Neural cell (in vitro differentiated cells): ENCODE data around the gene ESD. TPM values are rescaled to one million over a fixed set of nuclear protein-coding genes. Genes with fewer than 3 reads are reported as not detected.

Experiments used
- H2AFZ ChIP-seq: fragments of 200-600, 300-800 bp; sonication (generic), shearing (Covaris generic); 2 replicates; pipeline ENCODE4 v1.6.0; 2014; ENCODE audit warnings: low read depth, mild to moderate bottlenecking, antibody characterized with exemption, low read length, moderate library complexity
- H3F3A ChIP-seq: fragments of 200-600 bp; shearing (Covaris generic); 2 replicates; pipeline ENCODE4 v1.6.1; 2016; ENCODE audit warnings: mild to moderate bottlenecking, moderate library complexity, mixed read lengths, antibody characterized with exemption, low read length; ENCODE audit not compliant: insufficient read depth, poor library complexity, severe bottlenecking
- H3K27ac ChIP-seq: fragments of 200-600, 300-800 bp; sonication (generic), shearing (Covaris generic); 2 replicates; pipeline ENCODE4 v1.5.1; 2014; ENCODE audit warnings: mild to moderate bottlenecking, low read length, moderate library complexity
- H3K27me3 ChIP-seq: fragments of 300-800, 200-600 bp; sonication (generic), shearing (Covaris generic); 2 replicates; pipeline ENCODE4 v1.6.0; 2014; ENCODE audit warnings: mild to moderate bottlenecking, low read depth, low read length, moderate library complexity; ENCODE audit not compliant: insufficient read depth
- H3K36me3 ChIP-seq: fragments of 300-800, 200-600 bp; sonication (generic), shearing (Covaris generic); 2 replicates; pipeline ENCODE4 v1.5.1; 2014; ENCODE audit warnings: mild to moderate bottlenecking, antibody characterized with exemption, low read length, moderate library complexity; ENCODE audit not compliant: insufficient read depth
- H3K4me2 ChIP-seq: fragments of 300-800, 200-600 bp; sonication (generic), shearing (Covaris generic); 2 replicates; pipeline ENCODE4 v1.6.0; 2014; ENCODE audit warnings: mild to moderate bottlenecking, low read length
- H3K4me3 ChIP-seq: fragments of 300-800, 200-600 bp; sonication (generic), shearing (Covaris generic); 2 replicates; pipeline ENCODE4 v1.5.1; 2014; ENCODE audit warnings: mild to moderate bottlenecking, low read length, moderate library complexity
- H3K79me2 ChIP-seq: fragments of 200-600 bp; shearing (Covaris generic); replicated peaks from 2 replicates; pipeline ENCODE4 v1.6.0; 2014; ENCODE audit warnings: mild to moderate bottlenecking, low read length, moderate library complexity; ENCODE audit not compliant: insufficient read depth
- H3K9ac ChIP-seq: fragments of 300-800, 200-600 bp; sonication (generic), shearing (Covaris generic); 2 replicates; pipeline ENCODE4 v1.6.1; 2016; ENCODE audit warnings: mild to moderate bottlenecking, low read length, mixed read lengths
- H3K9me2 ChIP-seq: fragments of 200-600 bp; shearing (Covaris generic); 2 replicates; pipeline ENCODE4 v1.6.1; 2016; ENCODE audit warnings: mild to moderate bottlenecking, low read length, mixed read lengths; ENCODE audit not compliant: insufficient read depth
- H3K9me3 ChIP-seq: fragments of 200-600, 300-800 bp; sonication (generic), shearing (Covaris generic); 2 replicates; pipeline ENCODE4 v1.6.1; 2016; ENCODE audit warnings: mild to moderate bottlenecking, mixed run types, low read length, moderate library complexity, mixed read lengths
- H4K20me1 ChIP-seq: fragments of 200-600 bp; shearing (Covaris generic); 2 replicates; pipeline ENCODE4 v1.6.1; 2016; ENCODE audit warnings: mild to moderate bottlenecking, mixed run types; ENCODE audit not compliant: insufficient read depth
- EP300 ChIP-seq: fragments of 450-650 bp; conservative IDR thresholded peaks from 2 replicates; pipeline ENCODE4 v1.6.1; 2014; ENCODE audit warnings: antibody characterized with exemption, mild to moderate bottlenecking, moderate library complexity; ENCODE audit not compliant: poor library complexity, severe bottlenecking
- EZH2 ChIP-seq: fragments of 200-600, 300-800 bp; shearing (Covaris generic), sonication (generic); IDR thresholded peaks from 2 replicates; pipeline ENCODE4 v1.6.1; 2014; ENCODE audit warnings: antibody characterized with exemption, low read length, borderline replicate concordance, mild to moderate bottlenecking; ENCODE audit not compliant: insufficient read depth, poor library complexity, severe bottlenecking
- MXI1 ChIP-seq: fragments of 450-650 bp; conservative IDR thresholded peaks from 2 replicates; pipeline ENCODE4 v1.6.1; 2014; ENCODE audit warnings: antibody characterized with exemption, mild to moderate bottlenecking; ENCODE audit not compliant: poor library complexity, severe bottlenecking
- POLR2AphosphoS5 ChIP-seq: IDR thresholded peaks from 2 replicates; pipeline ENCODE4 v1.6.1; 2012
- RAD21 ChIP-seq: fragments of 450-650 bp; conservative IDR thresholded peaks from 2 replicates; pipeline ENCODE4 v1.6.1; 2014; ENCODE audit warnings: antibody characterized with exemption, mild to moderate bottlenecking, moderate library complexity
- SMC3 ChIP-seq: fragments of 450-650 bp; conservative IDR thresholded peaks from 2 replicates; pipeline ENCODE4 v1.6.1; 2014; ENCODE audit warnings: antibody characterized with exemption, mild to moderate bottlenecking, moderate library complexity; ENCODE audit not compliant: poor library complexity
- TAF1 ChIP-seq: IDR thresholded peaks from 2 replicates; pipeline ENCODE4 v1.6.1; 2012; ENCODE audit warnings: low read depth
- polyA plus RNA-seq: library from polyadenylated mRNA; depleted of rRNA; stranded (reverse); fragments of >200 nt; gene quantifications from 2 replicates; pipeline ENCODE4 v1.2.3, GENCODE V29; 2014
- TF ChIP-seq, protein P1 (sequence below): fragments of 450-650 bp; IDR thresholded peaks from 2 replicates; pipeline ENCODE4 v1.5.1; 2014; ENCODE audit warnings: antibody characterized with exemption, mild to moderate bottlenecking, moderate library complexity; ENCODE audit not compliant: poor library complexity, severe bottlenecking
- TF ChIP-seq, protein P2 (sequence below): IDR thresholded peaks from 2 replicates; pipeline ENCODE4 v1.6.1; 2012; ENCODE audit warnings: borderline replicate concordance

The ESD gene
- polyA plus RNA-seq, 1 donor from 2014 or later: 94.6 TPM

- Histone ChIP-seq H2AFZ (no peak overlapping the region), H3K9me3 (no peaks in the 10 kb centered on the region), H3K4me3 (no peak overlapping the region), H4K20me1 (no peaks in the 10 kb centered on the region), H3F3A (no peaks in the 10 kb centered on the region), H3K79me2 (no peaks in the 10 kb centered on the region), H3K9me2 (no peaks in the 10 kb centered on the region), H3K27me3 (no peaks in the 10 kb centered on the region), H3K4me2 (no peak overlapping the region), H3K36me3 (no peaks in the 10 kb centered on the region), H3K27ac (no peak overlapping the region), H3K9ac (no peak overlapping the region)
- TF ChIP-seq RAD21 (no peak), EZH2 (no peak), POLR2AphosphoS5 (no peak), EP300 (no peak), TAF1 (no peak), SMC3 (no peak), MXI1 (no peak)
- TF ChIP-seq, protein P1, sequence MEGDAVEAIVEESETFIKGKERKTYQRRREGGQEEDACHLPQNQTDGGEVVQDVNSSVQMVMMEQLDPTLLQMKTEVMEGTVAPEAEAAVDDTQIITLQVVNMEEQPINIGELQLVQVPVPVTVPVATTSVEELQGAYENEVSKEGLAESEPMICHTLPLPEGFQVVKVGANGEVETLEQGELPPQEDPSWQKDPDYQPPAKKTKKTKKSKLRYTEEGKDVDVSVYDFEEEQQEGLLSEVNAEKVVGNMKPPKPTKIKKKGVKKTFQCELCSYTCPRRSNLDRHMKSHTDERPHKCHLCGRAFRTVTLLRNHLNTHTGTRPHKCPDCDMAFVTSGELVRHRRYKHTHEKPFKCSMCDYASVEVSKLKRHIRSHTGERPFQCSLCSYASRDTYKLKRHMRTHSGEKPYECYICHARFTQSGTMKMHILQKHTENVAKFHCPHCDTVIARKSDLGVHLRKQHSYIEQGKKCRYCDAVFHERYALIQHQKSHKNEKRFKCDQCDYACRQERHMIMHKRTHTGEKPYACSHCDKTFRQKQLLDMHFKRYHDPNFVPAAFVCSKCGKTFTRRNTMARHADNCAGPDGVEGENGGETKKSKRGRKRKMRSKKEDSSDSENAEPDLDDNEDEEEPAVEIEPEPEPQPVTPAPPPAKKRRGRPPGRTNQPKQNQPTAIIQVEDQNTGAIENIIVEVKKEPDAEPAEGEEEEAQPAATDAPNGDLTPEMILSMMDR: no peak
- TF ChIP-seq, protein P2, sequence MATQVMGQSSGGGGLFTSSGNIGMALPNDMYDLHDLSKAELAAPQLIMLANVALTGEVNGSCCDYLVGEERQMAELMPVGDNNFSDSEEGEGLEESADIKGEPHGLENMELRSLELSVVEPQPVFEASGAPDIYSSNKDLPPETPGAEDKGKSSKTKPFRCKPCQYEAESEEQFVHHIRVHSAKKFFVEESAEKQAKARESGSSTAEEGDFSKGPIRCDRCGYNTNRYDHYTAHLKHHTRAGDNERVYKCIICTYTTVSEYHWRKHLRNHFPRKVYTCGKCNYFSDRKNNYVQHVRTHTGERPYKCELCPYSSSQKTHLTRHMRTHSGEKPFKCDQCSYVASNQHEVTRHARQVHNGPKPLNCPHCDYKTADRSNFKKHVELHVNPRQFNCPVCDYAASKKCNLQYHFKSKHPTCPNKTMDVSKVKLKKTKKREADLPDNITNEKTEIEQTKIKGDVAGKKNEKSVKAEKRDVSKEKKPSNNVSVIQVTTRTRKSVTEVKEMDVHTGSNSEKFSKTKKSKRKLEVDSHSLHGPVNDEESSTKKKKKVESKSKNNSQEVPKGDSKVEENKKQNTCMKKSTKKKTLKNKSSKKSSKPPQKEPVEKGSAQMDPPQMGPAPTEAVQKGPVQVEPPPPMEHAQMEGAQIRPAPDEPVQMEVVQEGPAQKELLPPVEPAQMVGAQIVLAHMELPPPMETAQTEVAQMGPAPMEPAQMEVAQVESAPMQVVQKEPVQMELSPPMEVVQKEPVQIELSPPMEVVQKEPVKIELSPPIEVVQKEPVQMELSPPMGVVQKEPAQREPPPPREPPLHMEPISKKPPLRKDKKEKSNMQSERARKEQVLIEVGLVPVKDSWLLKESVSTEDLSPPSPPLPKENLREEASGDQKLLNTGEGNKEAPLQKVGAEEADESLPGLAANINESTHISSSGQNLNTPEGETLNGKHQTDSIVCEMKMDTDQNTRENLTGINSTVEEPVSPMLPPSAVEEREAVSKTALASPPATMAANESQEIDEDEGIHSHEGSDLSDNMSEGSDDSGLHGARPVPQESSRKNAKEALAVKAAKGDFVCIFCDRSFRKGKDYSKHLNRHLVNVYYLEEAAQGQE: no peak
Observed at GRCh38 chr13:46743191-46743590, 53.8 kb downstream of the ESD start.

DNA sequence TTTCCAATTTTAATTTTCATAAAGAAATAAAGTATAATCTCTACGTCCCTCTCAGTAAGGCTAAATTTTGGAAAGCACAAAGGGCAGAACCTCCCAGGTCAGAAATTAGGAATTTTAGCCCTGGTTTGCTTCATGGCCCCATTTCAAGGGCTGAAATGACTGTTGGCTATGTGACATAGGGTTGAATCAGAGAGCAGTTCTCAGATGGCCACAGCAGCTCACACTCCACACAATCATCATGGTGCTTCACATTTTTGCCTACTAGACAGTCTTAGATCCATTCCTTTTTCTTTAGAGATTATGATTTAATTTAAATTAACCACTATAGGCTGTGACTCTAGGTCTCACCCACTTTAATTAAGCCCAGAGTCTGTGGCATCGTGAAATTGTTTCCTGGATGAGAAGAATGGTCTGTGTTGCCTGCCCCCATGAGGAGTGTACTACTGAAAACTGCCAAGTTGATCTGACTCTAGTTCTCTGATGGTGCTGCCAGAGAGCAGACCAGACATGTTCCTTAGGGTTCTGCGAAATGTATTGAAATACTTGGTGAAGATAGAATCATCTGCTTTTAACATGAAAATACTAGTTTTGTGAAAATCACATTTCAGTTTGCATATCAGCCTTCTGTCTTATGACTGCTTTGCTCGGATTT lies 57.4 kb downstream of the ESD start:
- H3K9me2 ChIP-seq: no peaks in the 10 kb centered on the region

More for the DNA sequence above, 57.4 kb downstream of the ESD start:
- Histone ChIP-seq H3K79me2 (no peaks in the 10 kb centered on the region), H4K20me1 (no peaks in the 10 kb centered on the region), H3K4me3 (no peak overlapping the region), H3K36me3 (no peaks in the 10 kb centered on the region), H3K9ac (no peak overlapping the region), H2AFZ (no peak overlapping the region), H3K27ac (no peak overlapping the region), H3F3A (no peaks in the 10 kb centered on the region), H3K9me3 (no peaks in the 10 kb centered on the region), H3K4me2 (no peak overlapping the region), H3K27me3 (no peaks in the 10 kb centered on the region)
- TF ChIP-seq POLR2AphosphoS5: no peak
- TF ChIP-seq, protein P1: no peak
- TF ChIP-seq RAD21: no peak
- no peak for TF ChIP-seq MXI1
- no peak for TF ChIP-seq TAF1
- no peak for TF ChIP-seq EZH2
- no peak for TF ChIP-seq SMC3
- TF ChIP-seq EP300: no peak
- TF ChIP-seq, protein P2: no peak
